ENCODE data around the gene CYP39A1.
A peak's percentile ranks its signal among the peaks of the same experiment; 100 is the strongest.

CYP39A1 gene
- 0 reads per million in 2 experiments for total RNA-seq

- peak; percentile 60 for DNase-seq (ENCODE audit: low read depth)
Measured at GRCh38 chr6:46652603-46653438, at the start of gene CYP39A1, which contains the start of gene SLC25A27. TSS of gene CYP39A1 (minus strand) at chr6:46652818. CDS start at chr6:46652582, 236 bp downstream. TSS of gene SLC25A27 (plus strand) at chr6:46652975. CDS start at chr6:46653193, 218 bp downstream.

GRCh38 chr6:46699970-46700369, 47.4 kb upstream of the CYP39A1 start:
- no peak for DNase-seq (ENCODE audit: low read depth)

DNA sequence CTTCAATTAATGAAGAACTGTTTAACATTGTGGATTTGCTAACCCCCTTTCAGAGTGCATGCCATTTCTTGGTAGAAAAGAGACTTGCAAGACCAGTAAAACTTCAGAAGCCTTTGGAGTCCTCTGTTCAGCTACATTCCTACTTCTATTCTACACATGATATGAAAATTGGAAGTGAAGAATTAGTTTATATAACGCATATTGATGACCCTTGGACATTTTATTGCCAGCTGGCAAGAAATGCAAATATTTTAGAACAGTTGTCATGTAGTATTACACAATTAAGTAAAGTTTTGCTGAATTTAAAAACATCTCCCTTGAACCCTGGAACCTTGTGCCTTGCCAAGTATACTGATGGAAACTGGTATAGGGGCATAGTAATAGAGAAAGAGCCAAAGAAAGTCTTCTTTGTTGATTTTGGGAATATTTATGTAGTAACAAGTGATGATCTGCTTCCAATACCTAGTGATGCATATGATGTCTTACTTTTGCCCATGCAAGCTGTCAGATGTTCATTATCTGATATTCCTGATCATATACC, 38.4 kb upstream of the CYP39A1 start:
- no peak for DNase-seq (ENCODE audit: low read depth)

DNA sequence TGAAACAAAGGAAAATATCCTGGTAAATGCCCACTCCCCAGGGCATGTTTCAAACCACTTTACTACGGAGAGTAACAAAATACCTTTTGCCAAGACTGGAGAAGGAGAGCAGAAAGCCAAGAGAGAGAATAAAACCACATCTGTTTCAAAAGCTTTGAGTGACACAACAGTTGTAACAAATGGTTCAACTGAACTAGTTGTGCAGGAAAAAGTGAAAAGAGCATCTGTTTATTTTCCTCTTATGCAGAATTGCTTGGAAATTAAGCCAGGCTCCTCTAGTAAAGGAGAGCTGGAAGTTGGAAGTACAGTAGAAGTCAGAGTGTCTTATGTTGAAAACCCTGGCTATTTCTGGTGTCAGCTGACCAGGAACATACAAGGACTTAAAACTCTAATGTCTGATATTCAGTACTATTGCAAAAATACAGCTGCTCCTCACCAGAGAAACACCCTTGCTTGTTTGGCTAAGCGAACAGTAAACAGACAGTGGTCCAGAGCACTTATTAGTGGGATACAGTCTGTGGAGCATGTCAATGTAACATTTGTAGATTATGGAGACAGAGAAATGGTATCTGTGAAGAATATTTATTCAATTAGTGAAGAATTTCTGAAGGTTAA, 37.6 kb upstream of the CYP39A1 start:
- DNase-seq (ENCODE audit: low read depth) = no peak

DNA sequence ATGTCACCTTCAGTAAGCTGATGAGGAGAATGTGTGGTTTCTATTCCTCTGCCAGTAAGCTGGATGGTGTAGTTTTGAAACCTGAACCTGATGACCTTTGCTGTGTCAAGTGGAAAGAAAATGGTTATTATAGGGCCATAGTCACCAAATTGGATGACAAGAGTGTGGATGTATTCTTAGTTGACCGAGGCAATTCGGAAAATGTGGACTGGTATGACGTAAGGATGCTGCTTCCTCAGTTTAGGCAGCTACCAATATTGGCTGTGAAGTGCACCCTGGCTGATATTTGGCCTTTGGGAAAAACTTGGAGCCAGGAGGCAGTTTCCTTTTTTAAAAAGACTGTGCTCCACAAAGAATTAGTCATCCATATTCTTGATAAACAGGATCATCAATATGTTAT, 37.0 kb upstream of the CYP39A1 start:
- no peak for DNase-seq (ENCODE audit: low read depth)

DNA sequence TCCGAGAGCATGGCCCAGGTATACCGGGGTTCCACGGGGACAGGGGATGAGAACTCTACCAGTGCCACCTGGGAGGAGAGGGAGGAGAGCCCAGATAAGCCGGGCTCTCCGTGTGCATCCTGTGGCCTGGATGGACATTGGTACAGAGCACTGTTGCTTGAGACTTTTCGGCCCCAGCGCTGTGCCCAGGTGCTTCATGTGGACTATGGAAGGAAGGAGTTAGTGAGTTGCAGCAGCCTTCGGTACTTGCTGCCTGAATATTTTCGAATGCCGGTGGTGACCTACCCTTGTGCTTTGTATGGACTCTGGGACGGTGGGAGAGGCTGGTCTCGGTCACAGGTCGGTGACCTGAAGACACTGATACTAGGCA, 36.3 kb upstream of the CYP39A1 start:
- no peak for DNase-seq (ENCODE audit: low read depth)

GRCh38 chr6:46688117-46688965, 35.7 kb upstream of the CYP39A1 start:
- DNase-seq (ENCODE audit: low read depth) = no peak

GRCh38 chr6:46687619-46688097, 35.0 kb upstream of the CYP39A1 start, which contains the start of gene TDRD6:
TSS of gene TDRD6 (plus strand) at chr6:46687885. CDS start at chr6:46688129, 244 bp downstream.
- DNase-seq (ENCODE audit: low read depth) = no peak

DNA sequence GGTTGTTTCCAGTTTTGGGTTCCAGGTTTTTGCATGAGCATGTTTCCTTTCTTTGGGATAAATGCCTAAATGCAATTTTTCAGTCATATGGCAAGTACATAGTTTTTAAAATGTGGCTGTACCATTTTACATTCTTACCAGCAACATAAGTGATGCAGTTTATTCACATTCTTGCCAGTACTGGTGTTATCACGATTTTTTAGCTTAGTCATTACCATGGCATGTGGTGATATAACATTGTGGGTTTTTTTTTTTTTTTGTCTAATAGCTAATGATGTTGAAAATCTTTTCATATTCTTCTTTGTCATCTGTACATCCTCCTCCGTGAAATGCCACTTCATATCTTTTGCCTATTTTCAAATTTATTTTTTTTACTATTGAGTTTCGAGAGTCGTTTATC, 32.2 kb upstream of the CYP39A1 start:
- DNase-seq (ENCODE audit: low read depth) = no peak

DNA sequence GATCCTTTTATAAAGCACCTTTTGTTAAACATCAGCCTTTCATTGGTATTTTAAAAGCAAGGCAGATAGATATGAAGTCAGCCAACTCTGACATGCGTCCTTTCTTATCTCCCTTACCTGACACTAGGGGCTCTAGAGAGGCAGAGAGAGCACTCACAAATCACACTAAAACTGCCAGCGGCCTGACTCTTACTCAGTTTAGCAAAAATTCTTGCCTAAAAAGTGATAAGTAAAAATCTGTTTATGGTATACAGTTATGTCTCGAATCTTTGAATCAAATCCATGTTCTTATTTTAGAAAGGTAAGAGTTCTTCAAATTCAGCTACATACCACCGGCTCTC, 24.7 kb upstream of the CYP39A1 start:
- DNase-seq (ENCODE audit: low read depth) = no peak

- no peak for DNase-seq (ENCODE audit: low read depth)
Measured at GRCh38 chr6:46676604-46677313, 24.1 kb upstream of the CYP39A1 start.

DNA sequence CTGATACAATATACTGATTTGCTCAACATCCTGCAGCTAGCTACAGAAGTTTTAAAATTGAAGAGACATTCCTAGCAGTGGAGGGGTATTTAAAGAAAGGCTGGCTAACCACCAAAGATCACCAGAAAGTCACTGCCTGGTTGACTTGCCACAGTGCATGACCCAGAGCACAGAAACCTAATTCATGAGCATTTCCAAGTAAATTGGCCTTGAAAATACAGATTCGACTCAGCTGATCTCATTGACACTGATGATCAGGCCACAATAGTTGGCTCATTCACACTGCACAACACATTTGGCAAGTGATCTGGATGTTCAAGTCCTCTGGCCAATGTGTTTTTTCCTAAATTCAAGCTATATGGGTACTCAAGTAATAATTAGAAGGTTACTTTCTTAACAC, 21.8 kb upstream of the CYP39A1 start:
- no peak for DNase-seq (ENCODE audit: low read depth)

DNA sequence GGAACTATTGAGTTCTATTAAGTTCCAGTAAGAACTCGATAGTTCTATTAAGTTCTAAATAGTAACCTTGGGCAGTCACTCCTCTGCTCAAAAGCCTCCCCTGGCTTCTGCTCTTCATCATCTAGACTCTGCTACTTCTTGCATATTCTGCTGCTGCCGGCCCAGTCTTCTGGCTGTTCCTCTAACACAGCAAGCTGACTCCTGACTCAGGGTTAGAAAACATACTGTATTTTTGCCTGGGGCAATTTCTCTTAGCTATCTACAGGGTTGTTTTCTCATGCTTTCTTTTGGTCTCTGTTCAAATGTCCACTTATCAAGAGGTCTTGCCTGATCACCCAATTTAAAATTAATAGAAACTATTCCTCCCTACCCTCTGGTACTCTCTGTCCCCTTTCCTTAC, 14.8 kb upstream of the CYP39A1 start:
- no peak for DNase-seq (ENCODE audit: low read depth)

DNA sequence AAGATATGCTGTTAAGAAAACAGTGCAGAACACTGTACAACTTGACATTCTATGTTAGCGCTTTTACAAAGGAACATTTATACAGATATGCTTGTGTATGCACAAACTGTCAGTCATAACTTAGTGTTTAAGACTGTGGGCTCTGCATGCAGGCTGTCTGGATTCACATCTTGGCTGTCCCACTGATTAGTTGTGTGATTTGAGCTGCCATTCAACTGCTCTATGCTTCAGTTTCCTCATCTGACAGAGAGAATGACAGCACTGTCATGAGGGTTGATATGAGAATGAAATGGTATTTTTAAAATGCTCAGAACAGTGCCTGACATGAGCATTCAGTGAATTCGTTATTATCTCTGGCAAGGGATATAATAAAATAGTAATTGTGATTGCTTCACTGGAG, 8.9 kb upstream of the CYP39A1 start:
- DNase-seq (ENCODE audit: low read depth) = no peak

DNA sequence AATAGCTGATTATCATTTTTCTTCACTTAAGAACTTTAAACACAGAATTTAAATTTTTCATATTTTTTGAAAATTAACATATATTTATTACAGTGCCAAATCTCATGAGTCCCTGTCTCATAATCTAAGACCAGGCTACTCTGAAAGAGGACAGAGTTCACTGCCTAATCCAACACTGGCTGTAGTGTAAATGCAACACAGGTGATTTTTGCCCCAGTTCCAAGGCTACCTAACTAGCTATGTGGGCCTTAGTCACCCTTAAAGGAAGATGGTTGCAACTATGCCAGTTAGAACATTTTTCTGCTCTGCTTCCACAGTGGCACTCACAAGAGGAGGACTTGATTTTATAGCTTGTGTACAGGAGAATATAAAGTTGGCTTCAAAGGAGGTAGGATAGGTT, 5.0 kb upstream of the CYP39A1 start:
- DNase-seq (ENCODE audit: low read depth) = no peak

DNA sequence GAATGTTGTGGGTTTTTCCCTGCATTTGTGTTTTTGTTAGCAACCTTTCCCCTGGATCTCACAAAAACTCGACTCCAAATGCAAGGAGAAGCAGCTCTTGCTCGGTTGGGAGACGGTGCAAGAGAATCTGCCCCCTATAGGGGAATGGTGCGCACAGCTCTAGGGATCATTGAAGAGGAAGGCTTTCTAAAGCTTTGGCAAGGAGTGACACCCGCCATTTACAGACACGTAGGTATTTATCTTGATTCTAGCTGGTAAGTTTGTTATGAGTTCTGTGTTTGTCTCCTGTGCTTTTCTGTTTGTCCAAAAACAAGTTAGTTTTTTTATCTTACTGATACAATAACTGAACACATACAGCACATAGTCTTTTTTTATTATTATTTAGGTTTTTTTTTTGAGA, 3.2 kb upstream of the CYP39A1 start:
- no peak for DNase-seq (ENCODE audit: low read depth)

DNA sequence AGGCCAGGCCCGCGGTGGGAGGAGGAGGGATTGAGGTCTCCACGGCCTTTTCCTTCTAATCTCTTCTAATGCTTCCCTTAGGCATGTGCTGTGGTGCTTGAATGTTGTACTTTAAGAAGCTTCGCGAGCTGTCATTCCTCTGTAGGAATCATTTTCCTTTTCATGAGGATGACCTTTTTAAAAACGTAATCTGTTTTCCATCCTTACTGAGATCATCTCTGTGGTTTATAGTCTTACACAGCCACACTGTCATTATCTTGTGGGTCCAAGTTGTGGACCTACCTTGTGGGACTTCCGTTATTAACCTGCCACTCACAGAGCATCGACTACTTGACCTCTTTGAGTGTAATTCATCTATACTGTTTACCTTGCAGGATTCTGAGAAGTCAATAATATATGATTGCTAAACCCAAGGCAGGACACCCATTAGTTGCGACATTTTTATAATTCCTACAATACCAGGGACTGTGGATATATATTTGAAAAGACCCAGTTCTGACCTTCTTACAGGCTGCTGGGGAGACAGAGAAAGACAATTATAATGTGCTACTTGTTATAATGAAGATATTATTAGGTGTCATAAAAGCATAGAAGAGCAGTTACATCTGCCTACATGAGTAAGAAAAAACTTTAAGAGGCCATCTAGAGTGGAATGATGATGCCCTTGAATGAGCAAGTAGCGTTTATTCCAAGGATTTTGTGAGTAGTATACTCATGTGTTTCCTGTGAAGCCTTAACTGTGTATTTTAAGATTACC, 999 bp upstream of the CYP39A1 start:
- no peak for DNase-seq (ENCODE audit: low read depth)

- DNase-seq (ENCODE audit: low read depth) = no peak
Measured at GRCh38 chr6:46652232-46652602, 401 bp downstream of the CYP39A1 start.

GRCh38 chr6:46651816-46652215, 802 bp downstream of the CYP39A1 start:
- no peak for DNase-seq (ENCODE audit: low read depth)

DNA sequence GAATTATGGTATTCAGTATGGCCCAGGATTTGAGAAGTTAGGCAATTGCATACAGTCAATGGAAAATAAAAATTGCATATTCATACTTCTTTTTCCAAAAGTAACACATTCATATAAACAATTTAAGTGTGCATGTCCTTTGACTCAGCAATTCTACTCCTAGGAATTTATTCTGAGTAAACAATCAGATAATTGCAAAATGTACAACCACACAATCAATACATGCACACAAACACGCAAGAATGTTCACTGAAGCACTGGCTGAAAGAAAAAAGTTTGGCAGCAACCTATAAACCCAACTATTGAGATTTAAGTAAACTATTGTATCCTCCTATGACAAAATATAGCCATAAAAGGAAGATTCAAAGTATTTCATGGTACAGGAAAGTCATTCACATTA, 1.6 kb downstream of the CYP39A1 start:
- DNase-seq (ENCODE audit: low read depth) = no peak

Measured in T follicular helper cell (primary cell).